Measurements from ENCODE around the gene MOV10.
A peak's percentile ranks its signal among the peaks of the same experiment; 100 is the strongest.

MOV10 gene

DNA sequence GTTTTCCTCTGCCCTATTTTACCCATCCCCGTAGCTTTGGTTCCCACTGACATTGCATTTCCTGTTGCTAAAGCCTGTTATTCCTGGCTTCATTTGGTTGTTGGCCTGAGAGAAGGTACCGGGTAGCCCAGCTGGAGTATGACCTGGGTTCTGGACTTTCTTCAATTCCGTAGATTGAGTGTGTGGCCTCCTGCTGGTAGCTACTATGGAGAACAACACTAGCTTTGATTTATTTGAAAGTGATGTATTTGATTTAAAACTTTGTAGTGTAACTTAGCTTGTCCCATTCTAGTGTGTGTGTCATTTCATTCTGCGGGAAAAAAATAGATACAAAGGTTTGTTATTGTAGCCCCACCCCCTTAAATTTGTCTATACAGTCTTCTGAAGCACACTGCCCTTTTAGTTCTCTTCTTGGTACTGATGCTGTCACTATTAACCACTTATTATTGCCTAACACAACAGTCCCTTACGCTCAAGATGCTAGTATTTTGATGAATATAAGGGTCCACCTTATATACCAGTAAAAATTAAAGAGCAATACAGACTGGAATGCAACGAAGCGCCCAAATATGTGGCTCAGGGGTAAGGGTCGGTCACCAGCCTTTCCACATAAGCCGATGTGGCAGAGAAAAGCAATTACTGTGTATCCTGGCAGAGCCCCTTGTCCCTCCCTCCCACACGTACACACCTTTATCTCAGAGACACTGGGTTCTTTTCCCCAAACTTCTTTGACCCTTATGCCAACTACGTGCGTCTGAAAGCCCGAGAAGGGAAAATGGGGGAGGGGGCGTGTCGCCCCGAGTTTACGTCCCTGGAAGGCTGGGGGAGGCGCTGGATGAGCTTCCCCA lies 643 bp upstream of the MOV10 start:
- peak; percentile 18 for TF ChIP-seq CTCF (IDR thresholded peaks at IDR 0.05; ENCODE audit: insufficient read depth, missing control alignments)
- DNase-seq (ENCODE audit: insufficient read length, low spot score) (no peak), FAIRE-seq (no peak)

GRCh38 chr1:112674986-112675727 lies 698 bp downstream of the MOV10 start:
- FAIRE-seq = no peak
- DNase-seq (ENCODE audit: insufficient read length, low spot score) = no peak
- no peak for TF ChIP-seq CTCF (IDR thresholded peaks at IDR 0.05; ENCODE audit: insufficient read depth, missing control alignments)

DNA sequence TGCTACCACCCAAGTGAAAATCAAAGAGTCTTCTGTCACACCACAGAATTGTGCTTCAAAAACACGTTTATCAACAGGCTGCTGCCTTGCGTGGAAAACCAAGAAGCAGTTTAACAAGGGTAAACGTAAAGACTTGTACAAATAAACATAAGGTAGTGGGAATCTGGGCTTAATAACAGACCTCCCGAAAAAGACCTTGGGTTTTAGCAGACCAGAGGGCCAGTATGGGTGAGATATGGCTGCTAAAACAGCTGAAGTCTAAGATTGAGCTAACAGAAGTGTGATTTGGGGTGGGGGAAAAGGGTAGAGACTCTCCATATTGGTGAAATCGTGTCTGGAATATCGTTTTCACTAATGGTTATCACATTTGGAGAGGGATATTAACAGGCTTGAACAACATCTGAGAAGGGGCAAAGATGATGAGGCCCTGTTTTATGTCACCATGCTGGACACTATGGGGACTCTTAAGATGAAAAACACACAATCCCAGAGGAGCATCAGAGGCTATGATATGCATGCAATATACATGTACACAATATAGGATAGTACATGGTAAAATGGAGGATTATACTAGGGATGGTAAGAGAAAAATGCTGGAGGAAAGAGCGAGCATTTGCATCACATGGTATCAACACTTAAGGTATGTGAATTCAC lies 1.4 kb downstream of the MOV10 start:
- FAIRE-seq (no peak), DNase-seq (ENCODE audit: insufficient read length, low spot score) (no peak)
- TF ChIP-seq CTCF (IDR thresholded peaks at IDR 0.05; ENCODE audit: insufficient read depth, missing control alignments) = no peak

- FAIRE-seq (no peak), DNase-seq (ENCODE audit: insufficient read length, low spot score) (no peak)
- no peak for TF ChIP-seq CTCF (IDR thresholded peaks at IDR 0.05; ENCODE audit: insufficient read depth, missing control alignments)
These were observed 2.1 kb downstream of the MOV10 start for GRCh38 chr1:112676543-112676942.

- FAIRE-seq = no peak
These were observed 3.0 kb downstream of the MOV10 start for GRCh38 chr1:112677501-112677900.

DNA sequence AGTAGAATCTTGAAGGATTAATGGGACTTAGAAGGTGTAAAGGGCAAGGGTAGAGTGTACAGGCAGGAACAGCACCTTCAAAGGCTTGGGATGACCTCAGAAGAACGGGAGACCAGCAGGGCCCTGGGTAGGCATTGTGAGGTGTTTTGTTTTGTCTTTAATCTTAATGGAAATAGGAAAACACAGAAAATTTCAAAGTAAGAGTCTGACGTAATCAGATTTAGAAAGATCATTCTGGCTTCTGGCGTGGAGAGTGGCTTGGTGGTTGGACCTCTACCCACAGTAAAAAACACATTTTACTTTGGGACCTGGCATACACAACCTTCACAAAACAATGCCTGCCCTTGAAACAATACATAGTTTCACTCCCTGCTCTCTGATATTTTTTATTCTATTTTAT lies 4.1 kb downstream of the MOV10 start:
- FAIRE-seq (no peak), DNase-seq (ENCODE audit: insufficient read length, low spot score) (no peak)

More at GRCh38 chr1:112677501-112677900, 3.0 kb downstream of the MOV10 start:
- no peak for TF ChIP-seq CTCF (IDR thresholded peaks at IDR 0.05; ENCODE audit: insufficient read depth, missing control alignments)
- DNase-seq (ENCODE audit: insufficient read length, low spot score) = no peak

More for the DNA sequence above, 4.1 kb downstream of the MOV10 start:
- TF ChIP-seq CTCF (IDR thresholded peaks at IDR 0.05; ENCODE audit: insufficient read depth, missing control alignments) = no peak
